GM12872 (cell line): Measurements from ENCODE around the gene KIF14.

ENCODE experiments used
- CTCF ChIP-seq: IDR thresholded peaks from 3 replicates; pipeline ENCODE4 v1.5.1; 2011; ENCODE audit warnings: low read depth, mild to moderate bottlenecking, low read length, moderate library complexity; ENCODE audit not compliant: insufficient read depth

Gene KIF14

DNA sequence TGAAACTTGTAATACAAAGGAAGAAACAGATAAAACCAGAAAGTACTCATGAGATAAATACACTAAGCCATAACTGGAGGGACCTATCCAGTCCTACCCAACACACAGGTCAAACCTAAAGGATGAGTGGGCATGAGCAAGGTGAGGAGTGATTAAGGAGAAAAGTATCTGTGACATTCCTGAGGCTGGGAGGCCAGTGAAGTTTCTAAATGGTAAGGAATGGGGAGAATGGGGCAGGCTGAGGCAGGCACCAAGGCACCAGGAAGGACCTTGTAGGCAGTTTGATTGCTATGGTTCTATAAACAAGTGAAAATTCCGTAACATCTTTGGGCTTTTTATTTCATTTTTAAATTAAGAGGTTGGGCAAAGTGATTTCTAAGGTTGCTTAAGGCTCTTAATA, 38.7 kb upstream of the KIF14 start:
- no peak for TF ChIP-seq CTCF

- no peak for TF ChIP-seq CTCF
Measured at GRCh38 chr1:200658037-200658818, 37.7 kb upstream of the KIF14 start.

DNA sequence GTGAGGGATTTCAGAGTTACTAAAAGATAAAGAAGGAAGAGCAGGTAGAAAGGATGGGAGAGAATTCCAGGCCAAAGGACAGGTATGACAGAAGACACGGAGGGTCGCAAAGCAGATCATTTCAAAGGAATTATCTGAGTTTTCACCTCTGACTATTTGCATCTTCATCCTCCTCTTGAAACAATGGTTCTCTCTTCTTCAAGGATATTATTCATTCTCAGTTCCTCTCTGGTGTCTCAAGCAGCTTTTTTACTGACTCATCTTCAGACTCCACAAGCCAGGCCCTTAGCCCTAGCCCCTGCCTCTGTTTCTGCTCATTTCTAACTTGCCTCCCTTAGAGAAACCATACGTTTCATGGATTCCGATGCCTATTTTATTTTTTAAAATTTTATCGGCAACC, 34.1 kb upstream of the KIF14 start:
- no peak for TF ChIP-seq CTCF

- no peak for TF ChIP-seq CTCF
Measured at GRCh38 chr1:200653022-200653462, 32.5 kb upstream of the KIF14 start.

GRCh38 chr1:200652378-200652777, 31.8 kb upstream of the KIF14 start:
- no peak for TF ChIP-seq CTCF

DNA sequence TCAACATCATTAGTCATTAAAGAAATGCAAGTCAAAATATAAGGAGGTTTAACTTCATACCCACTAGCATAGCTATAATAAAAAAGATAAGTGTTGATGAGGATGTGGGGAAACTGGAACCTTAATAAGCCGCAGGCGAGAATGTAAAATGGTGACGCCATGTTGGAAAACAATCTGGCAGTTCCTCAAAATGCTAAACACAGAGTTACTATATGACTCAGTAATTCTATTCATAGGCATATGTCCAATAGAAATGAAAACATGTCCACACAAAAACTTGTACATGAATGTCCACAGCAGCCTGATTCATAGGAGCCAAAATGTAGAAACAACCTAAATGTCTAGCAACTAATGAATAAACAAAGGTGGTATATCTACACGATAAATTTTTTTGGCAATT, 26.0 kb upstream of the KIF14 start:
- no peak for TF ChIP-seq CTCF

DNA sequence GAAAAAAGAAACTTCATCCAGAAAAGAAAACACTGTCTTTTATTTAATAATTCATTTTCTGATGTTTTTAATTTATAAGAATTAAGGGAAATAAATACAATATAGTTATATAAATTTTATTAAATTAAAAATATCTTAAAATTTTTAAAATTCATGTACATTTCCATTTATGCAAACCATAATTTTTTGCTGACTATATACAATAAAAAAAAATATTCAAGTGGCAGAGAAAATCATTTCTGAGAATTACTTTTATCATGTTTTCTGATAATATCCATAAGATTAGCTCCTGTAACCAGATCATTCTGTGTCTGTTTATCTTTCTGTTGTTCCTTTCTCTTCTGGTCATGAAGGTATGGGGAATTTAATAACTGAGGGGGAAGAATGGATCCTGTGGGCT, 23.5 kb upstream of the KIF14 start:
- TF ChIP-seq CTCF, result no peak

GRCh38 chr1:200642481-200642880, 21.9 kb upstream of the KIF14 start:
- TF ChIP-seq CTCF, result no peak
